HepG2 (cell line): ENCODE results near the gene PCGF3. TPM values are rescaled to one million over a fixed set of nuclear protein-coding genes. Genes with fewer than 3 reads are reported as not detected.

Source experiments
- ATF7-NPFF ChIP-seq: sonication (generic); formaldehyde crosslinking; IDR thresholded peaks from 2 replicates; pipeline ENCODE4 v1.8.1; 2023; ENCODE audit warnings: mild to moderate bottlenecking, low read depth, missing genetic modification reagents, moderate library complexity
- KAT2B ChIP-seq: fragments of 150-350 bp; IDR thresholded peaks from 2 replicates; pipeline ENCODE4 v1.6.1; 2014; ENCODE audit warnings: low read depth, low read length, borderline replicate concordance
- NCOA2 ChIP-seq: sonication (generic); formaldehyde crosslinking; IDR thresholded peaks from 2 replicates; pipeline ENCODE4 v1.8.0; 2022; ENCODE audit warnings: inconsistent platforms
- NR1H2 ChIP-seq: sonication (generic); formaldehyde crosslinking; IDR thresholded peaks from 2 replicates; pipeline ENCODE4 v1.8.1; 2022; ENCODE audit warnings: low read depth, missing genetic modification reagents, borderline replicate concordance
- NR2C2 ChIP-seq: sonication (generic); formaldehyde crosslinking; IDR thresholded peaks from 2 replicates; pipeline ENCODE4 v1.4.0; 2020; ENCODE audit warnings: missing genetic modification reagents, mild to moderate bottlenecking, moderate library complexity, borderline replicate concordance
- SMAD1 ChIP-seq: sonication (generic); formaldehyde crosslinking; IDR thresholded peaks from 2 replicates; pipeline ENCODE4 v1.4.0; 2020; ENCODE audit warnings: missing genetic modification reagents, low read depth, mild to moderate bottlenecking, borderline replicate concordance
- ZNF749 ChIP-seq: sonication (generic); formaldehyde crosslinking; IDR thresholded peaks from 2 replicates; pipeline ENCODE4 v1.8.0; 2022; ENCODE audit warnings: mild to moderate bottlenecking, missing genetic modification reagents, moderate library complexity, borderline replicate concordance
- ZNF773 ChIP-seq: sonication (generic); formaldehyde crosslinking; IDR thresholded peaks from 2 replicates; pipeline ENCODE4 v1.4.0; 2020; ENCODE audit warnings: missing genetic modification reagents, borderline replicate concordance
- polyA plus RNA-seq, 8 experiments: library from polyadenylated mRNA; depleted of rRNA in 3 of 8; stranded (reverse) in 7 of 8; unstranded in 1 of 8; fragments of >200 nt; fragmentation: Illumina TruSeq in 4 of 8; extraction: Trizol in 4 of 8; gene quantifications; 2 replicates each; pipeline versions ENCODE4 v1.2.1 to v1.2.3, GENCODE V29; 2011 to 2016; ENCODE audit warnings: low read depth in 4 of 8, missing spikeins in 1 of 8, mixed read lengths in 1 of 8; ENCODE audit not compliant: insufficient read depth in 1 of 8
- total RNA-seq, 5 experiments: library from RNA; depleted of rRNA; stranded (reverse); fragments of >200 nt; fragmentation: Illumina TruSeq; extraction: Trizol; gene quantifications; 2 replicates each; pipeline ENCODE4 v1.2.3, GENCODE V29; 2016; ENCODE audit warnings: low read depth in 1 of 5
- TF ChIP-seq, protein P1 (sequence below): sonication (generic); formaldehyde crosslinking; conservative IDR thresholded peaks from 2 replicates; pipeline ENCODE4 v1.4.0; 2020; ENCODE audit warnings: mild to moderate bottlenecking, missing genetic modification reagents, moderate library complexity
- TF ChIP-seq, protein P2 (sequence below), 2 experiments: sonication (generic) in 1 of 2; formaldehyde crosslinking in 1 of 2; IDR thresholded peaks; 2 replicates each; pipeline versions ENCODE4 v1.4.0 to v1.6.1; 2018 to 2020; ENCODE audit warnings: missing genetic modification reagents in 2 of 2, borderline replicate concordance in 1 of 2, low read depth in 1 of 2, mild to moderate bottlenecking in 1 of 2, missing biosample characterization in 1 of 2
- TF ChIP-seq, protein P3 (sequence below): sonication (generic); formaldehyde crosslinking; IDR thresholded peaks from 2 replicates; pipeline ENCODE4 v1.4.0; 2020; ENCODE audit warnings: missing genetic modification reagents, borderline replicate concordance
- TF ChIP-seq, protein P4 (sequence below), 2 experiments: fragments of 450-650 bp in 1 of 2; sonication (generic) in 1 of 2; formaldehyde crosslinking; IDR thresholded peaks; 2 replicates each; pipeline versions ENCODE4 v1.5.0 to v1.8.0; 2020 to 2022; ENCODE audit warnings: mild to moderate bottlenecking in 1 of 2, missing genetic modification reagents in 1 of 2
- TF ChIP-seq, protein P5 (sequence below): sonication (generic); formaldehyde crosslinking; IDR thresholded peaks from 2 replicates; pipeline ENCODE4 v1.9.0; 2021; ENCODE audit warnings: missing genetic modification reagents, borderline replicate concordance

Gene PCGF3
- total and polyA plus RNA-seq, 2 of the 13 experiments (the other 11 are each of a cell fraction or from before 2014, with no cell fraction given) = 28.6 to 66.2 TPM

- TF ChIP-seq, protein P1, sequence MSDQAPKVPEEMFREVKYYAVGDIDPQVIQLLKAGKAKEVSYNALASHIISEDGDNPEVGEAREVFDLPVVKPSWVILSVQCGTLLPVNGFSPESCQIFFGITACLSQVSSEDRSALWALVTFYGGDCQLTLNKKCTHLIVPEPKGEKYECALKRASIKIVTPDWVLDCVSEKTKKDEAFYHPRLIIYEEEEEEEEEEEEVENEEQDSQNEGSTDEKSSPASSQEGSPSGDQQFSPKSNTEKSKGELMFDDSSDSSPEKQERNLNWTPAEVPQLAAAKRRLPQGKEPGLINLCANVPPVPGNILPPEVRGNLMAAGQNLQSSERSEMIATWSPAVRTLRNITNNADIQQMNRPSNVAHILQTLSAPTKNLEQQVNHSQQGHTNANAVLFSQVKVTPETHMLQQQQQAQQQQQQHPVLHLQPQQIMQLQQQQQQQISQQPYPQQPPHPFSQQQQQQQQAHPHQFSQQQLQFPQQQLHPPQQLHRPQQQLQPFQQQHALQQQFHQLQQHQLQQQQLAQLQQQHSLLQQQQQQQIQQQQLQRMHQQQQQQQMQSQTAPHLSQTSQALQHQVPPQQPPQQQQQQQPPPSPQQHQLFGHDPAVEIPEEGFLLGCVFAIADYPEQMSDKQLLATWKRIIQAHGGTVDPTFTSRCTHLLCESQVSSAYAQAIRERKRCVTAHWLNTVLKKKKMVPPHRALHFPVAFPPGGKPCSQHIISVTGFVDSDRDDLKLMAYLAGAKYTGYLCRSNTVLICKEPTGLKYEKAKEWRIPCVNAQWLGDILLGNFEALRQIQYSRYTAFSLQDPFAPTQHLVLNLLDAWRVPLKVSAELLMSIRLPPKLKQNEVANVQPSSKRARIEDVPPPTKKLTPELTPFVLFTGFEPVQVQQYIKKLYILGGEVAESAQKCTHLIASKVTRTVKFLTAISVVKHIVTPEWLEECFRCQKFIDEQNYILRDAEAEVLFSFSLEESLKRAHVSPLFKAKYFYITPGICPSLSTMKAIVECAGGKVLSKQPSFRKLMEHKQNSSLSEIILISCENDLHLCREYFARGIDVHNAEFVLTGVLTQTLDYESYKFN (CRISPR knock-in tag) = 0 out of 2 replicates have a peak, but pooled peaks have one; percentile 9
- TF ChIP-seq NR1H2 (CRISPR knock-in tag) (no peak), SMAD1 (CRISPR knock-in tag) (no peak), ZNF749 (CRISPR knock-in tag) (no peak), ATF7-NPFF (CRISPR knock-in tag) (peak; percentile 21; the same call in 1 of the 2 replicates), NCOA2 (no peak; the same call in 1 of the 2 replicates), NR2C2 (CRISPR knock-in tag) (peak; percentile 70; the same call in 1 of the 2 replicates), KAT2B (no peak), ZNF773 (CRISPR knock-in tag) (no peak)
- TF ChIP-seq, protein P2, sequence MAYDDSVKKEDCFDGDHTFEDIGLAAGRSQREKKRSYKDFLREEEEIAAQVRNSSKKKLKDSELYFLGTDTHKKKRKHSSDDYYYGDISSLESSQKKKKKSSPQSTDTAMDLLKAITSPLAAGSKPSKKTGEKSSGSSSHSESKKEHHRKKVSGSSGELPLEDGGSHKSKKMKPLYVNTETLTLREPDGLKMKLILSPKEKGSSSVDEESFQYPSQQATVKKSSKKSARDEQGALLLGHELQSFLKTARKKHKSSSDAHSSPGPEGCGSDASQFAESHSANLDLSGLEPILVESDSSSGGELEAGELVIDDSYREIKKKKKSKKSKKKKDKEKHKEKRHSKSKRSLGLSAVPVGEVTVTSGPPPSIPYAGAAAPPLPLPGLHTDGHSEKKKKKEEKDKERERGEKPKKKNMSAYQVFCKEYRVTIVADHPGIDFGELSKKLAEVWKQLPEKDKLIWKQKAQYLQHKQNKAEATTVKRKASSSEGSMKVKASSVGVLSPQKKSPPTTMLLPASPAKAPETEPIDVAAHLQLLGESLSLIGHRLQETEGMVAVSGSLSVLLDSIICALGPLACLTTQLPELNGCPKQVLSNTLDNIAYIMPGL (CRISPR knock-in tag; IDR thresholded peaks at IDR 0.05; ENCODE audit: borderline replicate concordance in 1 of 2, low read depth in 1 of 2) = peak in 1 of 2 experiments; percentile 50; a peak in 1 of 4 replicates
- TF ChIP-seq, protein P3, sequence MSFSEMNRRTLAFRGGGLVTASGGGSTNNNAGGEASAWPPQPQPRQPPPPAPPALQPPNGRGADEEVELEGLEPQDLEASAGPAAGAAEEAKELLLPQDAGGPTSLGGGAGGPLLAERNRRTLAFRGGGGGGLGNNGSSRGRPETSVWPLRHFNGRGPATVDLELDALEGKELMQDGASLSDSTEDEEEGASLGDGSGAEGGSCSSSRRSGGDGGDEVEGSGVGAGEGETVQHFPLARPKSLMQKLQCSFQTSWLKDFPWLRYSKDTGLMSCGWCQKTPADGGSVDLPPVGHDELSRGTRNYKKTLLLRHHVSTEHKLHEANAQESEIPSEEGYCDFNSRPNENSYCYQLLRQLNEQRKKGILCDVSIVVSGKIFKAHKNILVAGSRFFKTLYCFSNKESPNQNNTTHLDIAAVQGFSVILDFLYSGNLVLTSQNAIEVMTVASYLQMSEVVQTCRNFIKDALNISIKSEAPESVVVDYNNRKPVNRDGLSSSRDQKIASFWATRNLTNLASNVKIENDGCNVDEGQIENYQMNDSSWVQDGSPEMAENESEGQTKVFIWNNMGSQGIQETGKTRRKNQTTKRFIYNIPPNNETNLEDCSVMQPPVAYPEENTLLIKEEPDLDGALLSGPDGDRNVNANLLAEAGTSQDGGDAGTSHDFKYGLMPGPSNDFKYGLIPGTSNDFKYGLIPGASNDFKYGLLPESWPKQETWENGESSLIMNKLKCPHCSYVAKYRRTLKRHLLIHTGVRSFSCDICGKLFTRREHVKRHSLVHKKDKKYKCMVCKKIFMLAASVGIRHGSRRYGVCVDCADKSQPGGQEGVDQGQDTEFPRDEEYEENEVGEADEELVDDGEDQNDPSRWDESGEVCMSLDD (CRISPR knock-in tag) = no peak
- TF ChIP-seq, protein P4, sequence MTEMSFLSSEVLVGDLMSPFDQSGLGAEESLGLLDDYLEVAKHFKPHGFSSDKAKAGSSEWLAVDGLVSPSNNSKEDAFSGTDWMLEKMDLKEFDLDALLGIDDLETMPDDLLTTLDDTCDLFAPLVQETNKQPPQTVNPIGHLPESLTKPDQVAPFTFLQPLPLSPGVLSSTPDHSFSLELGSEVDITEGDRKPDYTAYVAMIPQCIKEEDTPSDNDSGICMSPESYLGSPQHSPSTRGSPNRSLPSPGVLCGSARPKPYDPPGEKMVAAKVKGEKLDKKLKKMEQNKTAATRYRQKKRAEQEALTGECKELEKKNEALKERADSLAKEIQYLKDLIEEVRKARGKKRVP (CRISPR knock-in tag; IDR thresholded peaks at IDR 0.05) = no peak
- TF ChIP-seq, protein P5, sequence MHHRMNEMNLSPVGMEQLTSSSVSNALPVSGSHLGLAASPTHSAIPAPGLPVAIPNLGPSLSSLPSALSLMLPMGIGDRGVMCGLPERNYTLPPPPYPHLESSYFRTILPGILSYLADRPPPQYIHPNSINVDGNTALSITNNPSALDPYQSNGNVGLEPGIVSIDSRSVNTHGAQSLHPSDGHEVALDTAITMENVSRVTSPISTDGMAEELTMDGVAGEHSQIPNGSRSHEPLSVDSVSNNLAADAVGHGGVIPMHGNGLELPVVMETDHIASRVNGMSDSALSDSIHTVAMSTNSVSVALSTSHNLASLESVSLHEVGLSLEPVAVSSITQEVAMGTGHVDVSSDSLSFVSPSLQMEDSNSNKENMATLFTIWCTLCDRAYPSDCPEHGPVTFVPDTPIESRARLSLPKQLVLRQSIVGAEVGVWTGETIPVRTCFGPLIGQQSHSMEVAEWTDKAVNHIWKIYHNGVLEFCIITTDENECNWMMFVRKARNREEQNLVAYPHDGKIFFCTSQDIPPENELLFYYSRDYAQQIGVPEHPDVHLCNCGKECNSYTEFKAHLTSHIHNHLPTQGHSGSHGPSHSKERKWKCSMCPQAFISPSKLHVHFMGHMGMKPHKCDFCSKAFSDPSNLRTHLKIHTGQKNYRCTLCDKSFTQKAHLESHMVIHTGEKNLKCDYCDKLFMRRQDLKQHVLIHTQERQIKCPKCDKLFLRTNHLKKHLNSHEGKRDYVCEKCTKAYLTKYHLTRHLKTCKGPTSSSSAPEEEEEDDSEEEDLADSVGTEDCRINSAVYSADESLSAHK (CRISPR knock-in tag) = no peak
These were observed 18.3 kb upstream of the PCGF3 start (continued) for GRCh38 chr4:687048-687970.
